CD4-positive, CD25-positive, alpha-beta regulatory T cell (primary cell): Measurements from ENCODE around the gene KRT222. TPM values are rescaled to one million over a fixed set of nuclear protein-coding genes. Genes with fewer than 3 reads are reported as not detected.

Experiments
- ATAC-seq, 2 donors: fragments of 150-1000 bp; cut with Tn5 transposase; one replicate each; pipeline ENCODE4 v1.10.0; 2021; ENCODE audit warnings: low read depth in 2 of 2, moderate number of reproducible peaks in 2 of 2, moderate library complexity in 1 of 2
- DNase-seq, 3 donors: peaks; one replicate each; pipeline versions ENCODE4 v3.0.0 to v3.0.0-alpha.2; 2012 to 2022; ENCODE audit warnings: mixed read lengths in 1 of 3
- H3K27ac ChIP-seq: one replicate; pipeline ENCODE4 v1.7.0; 2013; ENCODE audit warnings: mild to moderate bottlenecking, low read length; ENCODE audit not compliant: insufficient read depth, poor library complexity, severe bottlenecking
- H3K27me3 ChIP-seq: one replicate; pipeline ENCODE4 v1.7.0; 2013; ENCODE audit warnings: low read length; ENCODE audit not compliant: control insufficient read depth, insufficient read depth
- H3K36me3 ChIP-seq: one replicate; pipeline ENCODE4 v1.7.0; 2013; ENCODE audit warnings: mild to moderate bottlenecking, low read length, moderate library complexity; ENCODE audit not compliant: control insufficient read depth, insufficient read depth
- H3K4me1 ChIP-seq: 2 replicates; pipeline ENCODE4 v1.7.0; 2013; ENCODE audit warnings: mild to moderate bottlenecking, low read length; ENCODE audit not compliant: insufficient read depth, control insufficient read depth, poor library complexity, severe bottlenecking
- H3K4me3 ChIP-seq: one replicate; pipeline ENCODE4 v1.7.0; 2013; ENCODE audit warnings: low read depth, mild to moderate bottlenecking, low read length, moderate library complexity
- H3K9me3 ChIP-seq, 2 experiments: 1 replicate in 1 of 2; 2 replicates in 1 of 2; pipeline ENCODE4 v1.7.0; 2013; ENCODE audit warnings: low read length in 2 of 2, mild to moderate bottlenecking in 1 of 2, moderate library complexity in 1 of 2; ENCODE audit not compliant: control insufficient read depth in 2 of 2
- H3K27ac Mint-ChIP-seq, 3 donors: one replicate each; pipeline ENCODE4 v1.8.0; 2020 to 2022; ENCODE audit warnings: mild to moderate bottlenecking in 3 of 3, mixed read lengths in 3 of 3, moderate library complexity in 2 of 3
- H3K27me3 Mint-ChIP-seq: one replicate; pipeline ENCODE4 v1.8.0; 2022; ENCODE audit warnings: mild to moderate bottlenecking, mixed read lengths
- H3K36me3 Mint-ChIP-seq: one replicate; pipeline ENCODE4 v1.8.0; 2020; ENCODE audit warnings: mixed read lengths
- H3K4me1 Mint-ChIP-seq, 4 donors: one replicate each; pipeline ENCODE4 v1.8.0; 2020 to 2022; ENCODE audit warnings: mixed read lengths in 4 of 4, mild to moderate bottlenecking in 1 of 4
- H3K4me3 Mint-ChIP-seq, 4 donors: one replicate each; pipeline ENCODE4 v1.8.0; 2020 to 2022; ENCODE audit warnings: mild to moderate bottlenecking in 4 of 4, mixed read lengths in 4 of 4, moderate library complexity in 3 of 4
- H3K9me3 Mint-ChIP-seq, 7 donors: one replicate each; pipeline ENCODE4 v1.8.0; 2020 to 2022; ENCODE audit warnings: mixed read lengths in 7 of 7, mild to moderate bottlenecking in 3 of 7, moderate library complexity in 2 of 7
- polyA plus RNA-seq, 4 donors: library from polyadenylated mRNA; unstranded; fragments of 300-500 nt; fragmentation: Illumina TruSeq; gene quantifications; one replicate each; pipeline ENCODE4 v1.2.3, GENCODE V29; 2021
- total RNA-seq: library from RNA; stranded (reverse); gene quantifications from one replicate; pipeline ENCODE4 v1.2.3, GENCODE V29; 2022

Gene KRT222
- total RNA-seq: not detected
- polyA plus RNA-seq: under 1 TPM in 1 of 4 donors, not detected in 3; 0.23 TPM

GRCh38 chr17:40664582-40665333 is at the start of gene KRT222:
Gene KRT222, minus strand, starts transcription at chr17:40665177. Its CDS starts 78 bp downstream, at chr17:40665099.
- Histone ChIP-seq H3K4me1 (no peaks in the 10 kb centered on the region), H3K36me3 (no peaks in the 10 kb centered on the region), H3K9me3 (no peaks in the 10 kb centered on the region), H3K27ac (no peak within 1 kb of the TSS), H3K4me3 (no peak within 1 kb of the TSS), H3K27me3 (peaks cover 21% of the 10 kb centered on the region)
- DNase-seq (no peak), ATAC-seq (no peak)
- Mint-ChIP-seq H3K27me3 (peaks cover 43% of the 10 kb centered on the region), H3K9me3 (no peaks in the 10 kb centered on the region), H3K4me3 (peak within 1 kb of the TSS in 2 of 4 donors; percentile 22 to 70), H3K36me3 (no peaks in the 10 kb centered on the region), H3K27ac (peak within 1 kb of the TSS in 1 of 3 donors; percentile 23), H3K4me1 (peaks cover 0 to 10% (median 7%) of the 10 kb centered on the region in 4 donors)

- no peak overlapping the region for H3K4me3 ChIP-seq
- Mint-ChIP-seq H3K9me3 (no peaks in the 10 kb centered on the region), H3K4me3 (no peak overlapping the region), H3K36me3 (no peaks in the 10 kb centered on the region), H3K27ac (no peak overlapping the region), H3K27me3 (peaks cover 49% of the 10 kb centered on the region), H3K4me1 (no peaks in the 10 kb centered on the region)
- ATAC-seq: no peak
- H3K27me3 ChIP-seq: no peaks in the 10 kb centered on the region
- H3K9me3 ChIP-seq: no peaks in the 10 kb centered on the region
- H3K36me3 ChIP-seq: no peaks in the 10 kb centered on the region
- H3K4me1 ChIP-seq: no peaks in the 10 kb centered on the region
- DNase-seq: no peak
- no peak overlapping the region for H3K27ac ChIP-seq
These were observed 49.5 kb upstream of the KRT222 start for GRCh38 chr17:40714473-40714872.

- Histone ChIP-seq H3K27me3 (peaks cover 9% of the 10 kb centered on the region), H3K4me3 (no peak overlapping the region), H3K4me1 (no peaks in the 10 kb centered on the region), H3K27ac (no peak overlapping the region), H3K9me3 (no peaks in the 10 kb centered on the region), H3K36me3 (no peaks in the 10 kb centered on the region)
- DNase-seq (no peak), ATAC-seq (no peak)
- Mint-ChIP-seq H3K36me3 (no peaks in the 10 kb centered on the region), H3K27me3 (peaks cover 63% of the 10 kb centered on the region), H3K27ac (no peak overlapping the region), H3K9me3 (no peaks in the 10 kb centered on the region), H3K4me1 (no peaks in the 10 kb centered on the region), H3K4me3 (no peak overlapping the region)
These were observed 42.8 kb upstream of the KRT222 start for GRCh38 chr17:40707745-40708144.

GRCh38 chr17:40705584-40705983 is 40.6 kb upstream of the KRT222 start:
- no peak overlapping the region for H3K27ac Mint-ChIP-seq
- no peak for DNase-seq
- H3K4me1 Mint-ChIP-seq: no peaks in the 10 kb centered on the region
- Histone ChIP-seq H3K36me3 (no peaks in the 10 kb centered on the region), H3K27me3 (peaks cover 12% of the 10 kb centered on the region), H3K27ac (no peak overlapping the region), H3K9me3 (no peaks in the 10 kb centered on the region), H3K4me1 (no peaks in the 10 kb centered on the region), H3K4me3 (no peak overlapping the region)
- no peak overlapping the region for H3K4me3 Mint-ChIP-seq
- no peak for ATAC-seq
- peaks cover 66% of the 10 kb centered on the region for H3K27me3 Mint-ChIP-seq
- H3K9me3 Mint-ChIP-seq: no peaks in the 10 kb centered on the region
- no peaks in the 10 kb centered on the region for H3K36me3 Mint-ChIP-seq

- no peak within 1 kb of the TSS for H3K4me3 ChIP-seq
- no peak within 1 kb of the TSS for H3K27ac Mint-ChIP-seq
- H3K4me1 Mint-ChIP-seq: peaks cover 0 to 5% (median 0%) of the 10 kb centered on the region in 4 donors
- no peaks in the 10 kb centered on the region for H3K9me3 ChIP-seq
- H3K27ac ChIP-seq: no peak within 1 kb of the TSS
- ATAC-seq (no peak), DNase-seq (no peak)
- H3K27me3 ChIP-seq: peaks cover 12% of the 10 kb centered on the region
- H3K4me1 ChIP-seq: no peaks in the 10 kb centered on the region
- H3K4me3 Mint-ChIP-seq: no peak within 1 kb of the TSS
- H3K36me3 ChIP-seq: no peaks in the 10 kb centered on the region
- peaks cover 66% of the 10 kb centered on the region for H3K27me3 Mint-ChIP-seq
- H3K36me3 Mint-ChIP-seq: no peaks in the 10 kb centered on the region
- no peaks in the 10 kb centered on the region for H3K9me3 Mint-ChIP-seq
These were observed 38.7 kb upstream of the KRT222 start, which contains the start of gene KRT24 for GRCh38 chr17:40703652-40704051. Gene KRT24, minus strand, starts transcription at chr17:40703752. Its CDS starts 59 bp downstream, at chr17:40703693.

GRCh38 chr17:40702271-40702670 is 37.3 kb upstream of the KRT222 start:
- no peak for ATAC-seq
- no peaks in the 10 kb centered on the region for H3K9me3 Mint-ChIP-seq
- H3K9me3 ChIP-seq: no peaks in the 10 kb centered on the region
- no peaks in the 10 kb centered on the region for H3K4me1 ChIP-seq
- no peak overlapping the region for H3K4me3 ChIP-seq
- peaks cover 0 to 5% (median 0%) of the 10 kb centered on the region in 4 donors for H3K4me1 Mint-ChIP-seq
- H3K4me3 Mint-ChIP-seq: no peak overlapping the region
- DNase-seq: no peak
- peaks cover 60% of the 10 kb centered on the region for H3K27me3 Mint-ChIP-seq
- H3K27ac Mint-ChIP-seq: no peak overlapping the region
- peaks cover 12% of the 10 kb centered on the region for H3K27me3 ChIP-seq
- no peaks in the 10 kb centered on the region for H3K36me3 ChIP-seq
- no peaks in the 10 kb centered on the region for H3K36me3 Mint-ChIP-seq
- H3K27ac ChIP-seq: no peak overlapping the region

GRCh38 chr17:40699853-40700252 is 34.9 kb upstream of the KRT222 start:
- no peak overlapping the region for H3K4me3 ChIP-seq
- DNase-seq (no peak), ATAC-seq (no peak)
- peaks cover 11% of the 10 kb centered on the region for H3K27me3 ChIP-seq
- H3K36me3 ChIP-seq: no peaks in the 10 kb centered on the region
- Mint-ChIP-seq H3K36me3 (no peaks in the 10 kb centered on the region), H3K27ac (no peak overlapping the region), H3K27me3 (peaks cover 56% of the 10 kb centered on the region), H3K4me1 (peaks cover 0 to 5% (median 3%) of the 10 kb centered on the region in 4 donors), H3K4me3 (no peak overlapping the region), H3K9me3 (no peaks in the 10 kb centered on the region)
- no peak overlapping the region for H3K27ac ChIP-seq
- no peaks in the 10 kb centered on the region for H3K4me1 ChIP-seq
- H3K9me3 ChIP-seq: no peaks in the 10 kb centered on the region

GRCh38 chr17:40699371-40699770 is 34.4 kb upstream of the KRT222 start:
- Histone ChIP-seq H3K9me3 (no peaks in the 10 kb centered on the region), H3K27ac (no peak overlapping the region), H3K27me3 (peaks cover 9% of the 10 kb centered on the region), H3K36me3 (no peaks in the 10 kb centered on the region), H3K4me1 (no peaks in the 10 kb centered on the region), H3K4me3 (no peak overlapping the region)
- no peaks in the 10 kb centered on the region for H3K9me3 Mint-ChIP-seq
- peaks cover 0 to 5% (median 3%) of the 10 kb centered on the region in 4 donors for H3K4me1 Mint-ChIP-seq
- peaks cover 56% of the 10 kb centered on the region for H3K27me3 Mint-ChIP-seq
- no peaks in the 10 kb centered on the region for H3K36me3 Mint-ChIP-seq
- DNase-seq: no peak
- no peak overlapping the region for H3K4me3 Mint-ChIP-seq
- H3K27ac Mint-ChIP-seq: no peak overlapping the region
- no peak for ATAC-seq
